Measurements from ENCODE around the gene CD2AP. TPM values are rescaled to one million over a fixed set of nuclear protein-coding genes. Genes with fewer than 3 reads are reported as not detected.

Gene CD2AP
- total and polyA plus RNA-seq, 2 donors (not counting 1 experiment from before 2014, with no cell fraction given): 4.7 to 43.3 TPM

DNA sequence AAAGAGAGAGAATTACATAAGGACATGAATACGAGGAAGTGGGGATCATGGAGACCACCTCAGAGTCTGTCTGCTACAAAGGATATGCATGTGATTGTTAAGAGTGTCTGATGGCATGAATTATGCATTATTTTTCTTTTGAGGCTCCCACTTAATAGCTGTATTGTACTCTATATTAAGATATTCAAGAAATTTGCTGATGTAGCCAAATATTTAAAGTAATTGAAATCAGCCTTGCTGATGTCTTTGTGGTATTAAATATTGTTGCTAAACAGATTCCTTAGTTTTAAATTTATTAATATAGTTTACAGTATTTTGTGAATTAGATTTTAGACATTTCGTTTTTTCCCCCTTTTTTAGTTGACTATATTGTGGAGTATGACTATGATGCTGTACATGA is 25.3 kb downstream of the CD2AP start:
- ATAC-seq (ENCODE audit: low read depth) (no peak), DNase-seq (no peak)
- H3K4me3 Mint-ChIP-seq: no peak overlapping the region
- intact Hi-C loops (cut with micrococcal nuclease): no loop called here
- Histone ChIP-seq H3K4me3 (ENCODE audit: control extremely low read depth in 1 of 5, extremely low read depth in 1 of 5, insufficient read depth in 1 of 5, low read depth in 2 of 5, low read length in 4 of 5) (no peak overlapping the region), H3K4me2 (replicated peaks; ENCODE audit: low read depth, low read length, poor library complexity, severe bottlenecking) (no peak overlapping the region), H3K36me3 (replicated peaks in 1 of 2; ENCODE audit: control extremely low read depth in 1 of 2, control insufficient read depth in 1 of 2, extremely low read depth in 1 of 2, insufficient read depth in 2 of 2, low read length in 1 of 2) (peaks cover 3 to 9% of the 10 kb centered on the region in 2 experiments), H3K9ac (ENCODE audit: low read length) (no peak overlapping the region), H3K27me3 (replicated peaks in 1 of 4; ENCODE audit: control extremely low read depth in 1 of 4, control insufficient read depth in 3 of 4, insufficient read depth in 4 of 4, low read length in 3 of 4) (no peaks in the 10 kb centered on the region), H3K79me2 (ENCODE audit: control insufficient read depth, insufficient read depth, low read length) (peaks cover 62% of the 10 kb centered on the region), H3K9me3 (ENCODE audit: control extremely low read depth in 1 of 3, control insufficient read depth in 2 of 3, insufficient read depth in 1 of 3, low read length in 2 of 3) (no peaks in the 10 kb centered on the region), H3K27ac (ENCODE audit: low read length in 2 of 2) (no peak overlapping the region), H4K20me1 (ENCODE audit: control insufficient read depth, insufficient read depth, low read length, poor library complexity, severe bottlenecking) (peaks cover 61% of the 10 kb centered on the region), H3K4me1 (ENCODE audit: control insufficient read depth in 2 of 2, insufficient read depth in 2 of 2, low read length in 2 of 2) (peaks cover 0 to 4% of the 10 kb centered on the region in 2 donors), H2AFZ (ENCODE audit: insufficient read depth, low read depth, low read length, poor library complexity, severe bottlenecking) (no peak overlapping the region)
- peaks cover 38% of the 10 kb centered on the region for H3K4me1 Mint-ChIP-seq
- no peaks in the 10 kb centered on the region for H3K27me3 Mint-ChIP-seq
- H3K9me3 Mint-ChIP-seq (ENCODE audit: insufficient read depth): no peaks in the 10 kb centered on the region
- ChIA-PET CTCF (no interaction called here), POLR2A (no interaction called here)
- whole genome bisulfite sequencing (ENCODE audit: insufficient coverage): no CpG with 5 or more reads among the region's 2 CpGs
- TF ChIP-seq, protein P1, sequence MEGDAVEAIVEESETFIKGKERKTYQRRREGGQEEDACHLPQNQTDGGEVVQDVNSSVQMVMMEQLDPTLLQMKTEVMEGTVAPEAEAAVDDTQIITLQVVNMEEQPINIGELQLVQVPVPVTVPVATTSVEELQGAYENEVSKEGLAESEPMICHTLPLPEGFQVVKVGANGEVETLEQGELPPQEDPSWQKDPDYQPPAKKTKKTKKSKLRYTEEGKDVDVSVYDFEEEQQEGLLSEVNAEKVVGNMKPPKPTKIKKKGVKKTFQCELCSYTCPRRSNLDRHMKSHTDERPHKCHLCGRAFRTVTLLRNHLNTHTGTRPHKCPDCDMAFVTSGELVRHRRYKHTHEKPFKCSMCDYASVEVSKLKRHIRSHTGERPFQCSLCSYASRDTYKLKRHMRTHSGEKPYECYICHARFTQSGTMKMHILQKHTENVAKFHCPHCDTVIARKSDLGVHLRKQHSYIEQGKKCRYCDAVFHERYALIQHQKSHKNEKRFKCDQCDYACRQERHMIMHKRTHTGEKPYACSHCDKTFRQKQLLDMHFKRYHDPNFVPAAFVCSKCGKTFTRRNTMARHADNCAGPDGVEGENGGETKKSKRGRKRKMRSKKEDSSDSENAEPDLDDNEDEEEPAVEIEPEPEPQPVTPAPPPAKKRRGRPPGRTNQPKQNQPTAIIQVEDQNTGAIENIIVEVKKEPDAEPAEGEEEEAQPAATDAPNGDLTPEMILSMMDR (IDR thresholded peaks at IDR 0.05): no peak
- TF ChIP-seq EZH2 (IDR thresholded peaks at IDR 0.05; ENCODE audit: borderline replicate concordance, insufficient read depth, low read depth, low read length, poor library complexity, severe bottlenecking): no peak
- H3K27ac Mint-ChIP-seq: no peak overlapping the region

DNA sequence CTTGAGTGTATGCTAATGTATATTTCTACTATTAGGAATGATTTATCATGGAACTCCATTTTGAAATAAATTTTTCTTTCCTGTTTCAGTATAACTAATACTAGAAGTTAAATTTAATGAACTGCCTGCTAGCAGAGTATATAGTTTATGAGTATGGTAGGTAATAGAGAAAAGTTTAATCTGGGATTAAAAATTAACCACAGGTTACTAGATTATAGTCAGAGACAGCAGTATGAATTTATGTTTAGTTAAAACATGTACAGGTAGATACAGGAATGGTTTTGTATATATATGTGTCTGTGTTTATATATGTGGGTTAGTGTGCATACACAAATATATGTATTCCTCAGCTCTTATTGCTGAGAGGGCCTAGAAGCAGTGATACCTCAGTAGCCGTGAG is 32.3 kb downstream of the CD2AP start:
- Histone ChIP-seq H3K36me3 (replicated peaks in 1 of 2; ENCODE audit: control extremely low read depth in 1 of 2, control insufficient read depth in 1 of 2, extremely low read depth in 1 of 2, insufficient read depth in 2 of 2, low read length in 1 of 2) (peaks cover 2 to 22% of the 10 kb centered on the region in 2 experiments), H3K4me2 (replicated peaks; ENCODE audit: low read depth, low read length, poor library complexity, severe bottlenecking) (no peak overlapping the region), H3K79me2 (ENCODE audit: control insufficient read depth, insufficient read depth, low read length) (peaks cover 63% of the 10 kb centered on the region), H3K9ac (ENCODE audit: low read length) (no peak overlapping the region), H3K9me3 (ENCODE audit: control extremely low read depth in 1 of 3, control insufficient read depth in 2 of 3, insufficient read depth in 1 of 3, low read length in 2 of 3) (peaks cover 2 to 11% (median 7%) of the 10 kb centered on the region in 3 donors), H3K4me3 (ENCODE audit: control extremely low read depth in 1 of 5, extremely low read depth in 1 of 5, insufficient read depth in 1 of 5, low read depth in 2 of 5, low read length in 4 of 5) (no peak overlapping the region), H2AFZ (ENCODE audit: insufficient read depth, low read depth, low read length, poor library complexity, severe bottlenecking) (no peak overlapping the region), H3K27ac (ENCODE audit: low read length in 2 of 2) (no peak overlapping the region), H4K20me1 (ENCODE audit: control insufficient read depth, insufficient read depth, low read length, poor library complexity, severe bottlenecking) (peaks cover 12% of the 10 kb centered on the region), H3K4me1 (ENCODE audit: control insufficient read depth in 2 of 2, insufficient read depth in 2 of 2, low read length in 2 of 2) (no peaks in the 10 kb centered on the region), H3K27me3 (replicated peaks in 1 of 4; ENCODE audit: control extremely low read depth in 1 of 4, control insufficient read depth in 3 of 4, insufficient read depth in 4 of 4, low read length in 3 of 4) (no peaks in the 10 kb centered on the region)
- ChIA-PET CTCF (no interaction called here), POLR2A (no interaction called here)
- no CpG with 5 or more reads among the region's 1 CpG for WGBS (ENCODE audit: insufficient coverage)
- H3K27ac Mint-ChIP-seq: no peak overlapping the region
- peaks cover 7% of the 10 kb centered on the region for H3K9me3 Mint-ChIP-seq (ENCODE audit: insufficient read depth)
- TF ChIP-seq EZH2 (IDR thresholded peaks at IDR 0.05; ENCODE audit: borderline replicate concordance, insufficient read depth, low read depth, low read length, poor library complexity, severe bottlenecking): no peak
- TF ChIP-seq, protein P1 (IDR thresholded peaks at IDR 0.05): no peak
- ATAC-seq (ENCODE audit: low read depth) (no peak), DNase-seq (no peak)
- H3K4me1 Mint-ChIP-seq: peaks cover 14% of the 10 kb centered on the region
- intact Hi-C loops (cut with micrococcal nuclease): no loop called here
- H3K27me3 Mint-ChIP-seq: no peaks in the 10 kb centered on the region
- H3K4me3 Mint-ChIP-seq: no peak overlapping the region

Data from B cell (primary cell).